Measurements from ENCODE around the gene PLEKHG3.

PLEKHG3 gene

GRCh38 chr14:64745511-64746091 is 41.4 kb downstream of the PLEKHG3 start:
- H3K27me3 ChIP-seq = no peaks in the 10 kb centered on the region
- DNase-seq = no peak
- H3K4me3 ChIP-seq (ENCODE audit: low read depth, low read length) = no peak overlapping the region
- no peaks in the 10 kb centered on the region for H3K4me1 ChIP-seq
- H3K36me3 ChIP-seq = peaks cover 61% of the 10 kb centered on the region
- TF ChIP-seq CTCF (IDR thresholded peaks at IDR 0.05; ENCODE audit: low read depth, low read length) = peak; percentile 16; the same call in 1 of the 2 replicates
- H3K9me3 ChIP-seq = no peaks in the 10 kb centered on the region

DNA sequence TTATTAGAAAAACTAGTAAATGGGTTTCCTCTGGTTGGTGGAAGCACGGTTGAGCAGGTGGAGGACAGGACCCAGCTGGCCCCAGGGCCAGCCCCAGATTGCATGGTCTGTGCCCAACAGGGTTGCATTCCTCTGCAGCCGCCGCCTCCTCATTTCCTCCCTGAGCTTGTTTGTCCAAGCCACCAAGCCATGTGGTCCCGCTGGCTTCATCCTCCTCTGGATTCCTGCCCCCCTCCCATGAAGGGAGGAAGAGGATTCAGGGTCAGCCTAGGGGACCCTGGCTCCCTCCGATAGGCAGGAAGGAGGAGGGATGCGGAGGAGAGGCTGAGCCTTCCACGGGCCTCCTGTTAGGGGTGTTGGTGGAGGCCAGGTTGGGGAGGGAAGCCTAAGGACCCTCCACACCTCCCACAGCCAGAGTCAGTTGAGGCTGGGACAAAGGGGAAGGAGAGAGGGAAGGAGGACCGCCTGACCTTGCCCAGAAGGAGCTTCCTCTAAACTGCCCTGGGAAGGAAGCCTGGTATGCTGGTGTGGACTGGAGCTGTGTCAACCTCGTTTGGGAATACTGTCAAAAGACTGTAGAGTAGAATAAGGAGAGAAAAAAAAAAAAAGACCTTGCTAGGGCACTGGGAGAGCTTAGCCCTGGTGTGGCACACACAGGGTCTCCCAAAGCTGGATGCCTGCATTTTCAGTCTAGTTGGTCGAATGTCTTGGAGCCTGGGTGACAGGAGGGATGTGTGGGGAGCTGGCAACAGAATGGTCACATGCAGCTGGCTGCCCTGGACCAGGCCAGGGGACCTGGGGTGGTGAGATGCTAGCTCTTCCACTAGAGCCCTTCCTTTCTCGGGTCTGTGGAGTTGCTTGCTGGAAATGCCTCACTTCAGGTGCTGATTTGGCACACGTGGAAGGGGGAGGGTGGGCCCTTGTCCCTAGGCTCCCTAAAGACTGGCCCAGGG is 42.4 kb downstream of the PLEKHG3 start:
- Histone ChIP-seq H3K4me3 (ENCODE audit: low read depth, low read length) (no peak overlapping the region), H3K27me3 (no peaks in the 10 kb centered on the region), H3K4me1 (no peaks in the 10 kb centered on the region), H3K36me3 (peaks cover 52% of the 10 kb centered on the region), H3K9me3 (no peaks in the 10 kb centered on the region)
- no peak for DNase-seq
- no peak for TF ChIP-seq CTCF (IDR thresholded peaks at IDR 0.05; ENCODE audit: low read depth, low read length)

DNA sequence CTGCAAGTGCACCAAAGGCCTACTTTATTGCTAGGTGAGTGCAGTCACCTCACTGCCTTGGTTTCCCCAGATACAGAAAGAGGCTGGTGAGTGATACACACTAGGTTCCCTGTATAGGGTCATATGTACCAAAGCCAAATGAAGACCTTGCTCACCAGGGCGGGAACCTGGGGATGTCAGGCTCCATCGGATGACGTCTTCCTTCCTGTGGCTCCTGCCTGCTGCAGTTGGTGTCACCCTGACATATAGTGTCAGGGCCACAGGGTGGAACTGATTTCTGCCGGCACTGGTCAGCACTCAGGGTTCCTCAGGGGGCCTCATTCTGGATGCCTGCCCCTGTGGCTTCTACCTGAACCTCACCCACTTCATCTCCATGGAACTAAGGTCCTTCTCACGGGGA is 43.1 kb downstream of the PLEKHG3 start:
- no peak for DNase-seq
- no peaks in the 10 kb centered on the region for H3K9me3 ChIP-seq
- H3K4me3 ChIP-seq (ENCODE audit: low read depth, low read length) = no peak overlapping the region
- no peaks in the 10 kb centered on the region for H3K27me3 ChIP-seq
- peaks cover 44% of the 10 kb centered on the region for H3K36me3 ChIP-seq
- no peaks in the 10 kb centered on the region for H3K4me1 ChIP-seq
- no peak for TF ChIP-seq CTCF (IDR thresholded peaks at IDR 0.05; ENCODE audit: low read depth, low read length)

DNA sequence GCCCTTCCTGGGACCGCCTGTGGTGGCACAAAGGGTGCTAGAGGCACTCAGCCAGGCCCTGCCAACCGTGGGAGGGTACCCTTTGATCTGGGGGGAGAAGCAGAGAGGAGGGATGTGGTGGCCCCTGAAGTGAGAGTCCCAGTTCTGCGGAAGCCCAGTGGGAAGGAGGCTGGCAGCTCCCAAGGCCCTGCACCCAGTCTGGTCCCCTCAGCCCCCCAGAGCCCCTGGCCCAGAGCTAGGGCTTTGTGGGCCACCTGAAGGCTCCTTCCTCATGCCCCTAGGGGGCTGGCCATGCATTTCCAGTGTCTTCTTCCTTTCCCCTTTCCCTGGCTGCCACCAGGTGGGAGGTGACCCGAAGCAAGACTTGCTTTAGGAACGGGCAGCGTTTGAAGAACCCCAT is 44.3 kb downstream of the PLEKHG3 start:
- Histone ChIP-seq H3K9me3 (no peaks in the 10 kb centered on the region), H3K4me1 (no peaks in the 10 kb centered on the region), H3K36me3 (peaks cover 32% of the 10 kb centered on the region), H3K4me3 (ENCODE audit: low read depth, low read length) (no peak overlapping the region), H3K27me3 (no peaks in the 10 kb centered on the region)
- no peak for TF ChIP-seq CTCF (IDR thresholded peaks at IDR 0.05; ENCODE audit: low read depth, low read length)
- DNase-seq = no peak

- Histone ChIP-seq H3K27me3 (no peaks in the 10 kb centered on the region), H3K4me3 (ENCODE audit: low read depth, low read length) (no peak overlapping the region), H3K4me1 (no peaks in the 10 kb centered on the region), H3K9me3 (no peaks in the 10 kb centered on the region), H3K36me3 (peaks cover 26% of the 10 kb centered on the region)
- DNase-seq = no peak
- no peak for TF ChIP-seq CTCF (IDR thresholded peaks at IDR 0.05; ENCODE audit: low read depth, low read length)
Observed at GRCh38 chr14:64748995-64749714, 44.9 kb downstream of the PLEKHG3 start.

Measured in BE2C (cell line).